NCI-H146 treated with DMSO at 0.1 percent for 48 hours (cell line): Measurements from ENCODE around the gene DNAJC6.
A peak's percentile ranks its signal among the peaks of the same experiment; 100 is the strongest.

ENCODE experiments used
- DNase-seq: peaks from one replicate; lab custom pipeline; 2025; ENCODE audit not compliant: unreplicated experiment; lab: John Stamatoyannopoulos, UW

Gene DNAJC6

GRCh38 chr1:65399003-65399402 is 89.7 kb downstream of the DNAJC6 start:
- DNase-seq, result no peak

- no peak for DNase-seq
Measured at GRCh38 chr1:65401612-65402011, 92.3 kb downstream of the DNAJC6 start.

- no peak for DNase-seq
Measured at GRCh38 chr1:65404941-65405340, 95.6 kb downstream of the DNAJC6 start.

- DNase-seq, result no peak
Measured at GRCh38 chr1:65407877-65408276, 98.5 kb downstream of the DNAJC6 start.

- no peak for DNase-seq
Measured at GRCh38 chr1:65409314-65409713, 100.0 kb downstream of the DNAJC6 start.

- DNase-seq, result no peak
Measured at GRCh38 chr1:65409816-65410326, 100.5 kb downstream of the DNAJC6 start.

- no peak for DNase-seq
Measured at GRCh38 chr1:65412256-65412983, 103.1 kb downstream of the DNAJC6 start.

GRCh38 chr1:65412984-65413375 is 103.6 kb downstream of the DNAJC6 start:
- DNase-seq, result no peak

- no peak for DNase-seq
Measured at GRCh38 chr1:65414538-65414937, 105.2 kb downstream of the DNAJC6 start.

- no peak for DNase-seq
Measured at GRCh38 chr1:65416767-65417166, 107.4 kb downstream of the DNAJC6 start.

GRCh38 chr1:65417729-65418128 is 108.4 kb downstream of the DNAJC6 start:
- DNase-seq, result no peak

GRCh38 chr1:65418522-65419185 is 109.3 kb downstream of the DNAJC6 start:
- DNase-seq, result no peak

- DNase-seq, result peak; percentile 92
Measured at GRCh38 chr1:65419681-65420589, 110.6 kb downstream of the DNAJC6 start.

- DNase-seq, result peak; percentile 65
Measured at GRCh38 chr1:65420590-65421350, 111.4 kb downstream of the DNAJC6 start, which contains the start of the genes LEPR and LEPROT. Gene LEPR (plus strand): TSS chr1:65420668. CDS start chr1:65565566, 144,898 bp downstream. Gene LEPROT (plus strand): TSS chr1:65420668. CDS start chr1:65420725, 57 bp downstream.

GRCh38 chr1:65421351-65422025 is 112.1 kb downstream of the DNAJC6 start:
- DNase-seq, result no peak

GRCh38 chr1:65422241-65423203 is 113.2 kb downstream of the DNAJC6 start:
- no peak for DNase-seq

GRCh38 chr1:65423884-65424572 is 114.7 kb downstream of the DNAJC6 start:
- DNase-seq, result no peak

GRCh38 chr1:65424573-65424889 is 115.2 kb downstream of the DNAJC6 start:
- no peak for DNase-seq
